HL-60/S4 treated with retinoic acid at 250 ng/mL for 4 days and 3 days (cell line): Measurements from ENCODE around the gene BMAL2.

Experiments used
- in situ Hi-C: fragments of 300-500 bp; cut with MboI; formaldehyde crosslinking; loops from 2 replicates; pipeline ENCODE4 v1.7.0; 2022; ENCODE audit warnings: low sequenced_read_pairs

BMAL2 gene

GRCh38 chr12:27351476-27351875 lies 18.8 kb downstream of the BMAL2 start:
- in situ Hi-C loops = no loop called here

GRCh38 chr12:27355486-27355885 lies 22.9 kb downstream of the BMAL2 start:
- in situ Hi-C loops = no loop called here

- in situ Hi-C loops = no loop called here
These were observed 23.3 kb downstream of the BMAL2 start for GRCh38 chr12:27355979-27356378.

GRCh38 chr12:27359578-27360340 lies 27.1 kb downstream of the BMAL2 start:
- in situ Hi-C loops = no loop called here

- in situ Hi-C loops = no loop called here
These were observed 28.7 kb downstream of the BMAL2 start for GRCh38 chr12:27361372-27361771.

GRCh38 chr12:27366621-27367020 lies 34.0 kb downstream of the BMAL2 start:
- in situ Hi-C loops = no loop called here

GRCh38 chr12:27367078-27367477 lies 34.4 kb downstream of the BMAL2 start:
- in situ Hi-C loops = no loop called here

GRCh38 chr12:27382171-27382795 lies 49.6 kb downstream of the BMAL2 start:
- in situ Hi-C loops = no loop called here
